ENCODE data around the gene HK1. TPM values are rescaled to one million over a fixed set of nuclear protein-coding genes. Genes with fewer than 3 reads are reported as not detected.
"Not testable (repeated sequence)": the region's sequence is repeated elsewhere in the genome, so short reads cannot be mapped to it uniquely, and the experiment has no call there.

Gene HK1
- total and polyA plus RNA-seq, 2 of the 4 experiments (the other 2 are of a cell fraction): 53.7 to 90.5 TPM

DNA sequence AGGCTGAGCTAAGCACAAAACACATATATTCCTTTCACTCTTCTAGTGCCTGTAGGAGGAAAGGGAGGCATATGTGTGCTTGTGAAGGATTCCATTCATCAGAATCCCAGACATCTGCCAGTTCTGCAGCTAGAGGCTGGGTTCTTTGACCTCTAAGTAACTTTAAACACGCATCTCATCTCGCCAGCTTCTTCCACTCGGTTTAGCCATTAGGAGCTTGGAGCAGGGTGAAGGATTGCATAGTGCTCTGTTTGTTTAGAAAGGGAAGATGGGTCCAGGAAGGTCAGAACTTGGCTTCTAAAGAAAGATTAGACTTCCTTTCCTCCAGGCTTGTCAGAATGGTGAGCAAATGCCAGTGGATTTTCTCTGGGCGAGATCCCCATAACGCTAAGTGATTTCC lies 43.6 kb downstream of the HK1 start:
- dilution Hi-C loops (cut with HindIII; ENCODE audit: low sequenced_read_pairs, unreplicated experiment): no loop called here
- Histone ChIP-seq H4K91ac (ENCODE audit: insufficient read depth, low read depth, low read length) (no peak overlapping the region), H4K5ac (ENCODE audit: low read depth, low read length) (no peak overlapping the region), H4K8ac (ENCODE audit: low read depth in 2 of 2, low read length in 2 of 2) (no peak overlapping the region), H2AK5ac (ENCODE audit: low read depth, low read length) (no peak overlapping the region), H3K9me3 (ENCODE audit: control insufficient read depth, insufficient read depth, low read length) (no peaks in the 10 kb centered on the region), H2BK5ac (ENCODE audit: low read depth, low read length, poor library complexity, severe bottlenecking) (no peak overlapping the region), H3K79me1 (ENCODE audit: low read depth in 1 of 2, low read length in 2 of 2) (peaks cover 20 to 78% of the 10 kb centered on the region in 2 experiments), H3K27me3 (ENCODE audit: control insufficient read depth, insufficient read depth, low read length) (no peaks in the 10 kb centered on the region), H3K4me2 (ENCODE audit: low read depth, low read length) (peak overlapping the region; percentile 49), H3K4ac (ENCODE audit: low read depth, low read length) (no peak overlapping the region), H3K9ac (ENCODE audit: low read depth, low read length) (no peak overlapping the region), H2AK9ac (replicated peaks; ENCODE audit: low read depth, low read length, poor library complexity) (no peak overlapping the region), H3K23ac (ENCODE audit: low read depth, low read length) (peak overlapping the region; percentile 25; the same call in 1 of the 2 replicates), H3K4me3 (ENCODE audit: insufficient read depth, low read depth, low read length) (no peak overlapping the region), H3K27ac (ENCODE audit: insufficient read depth, low read length) (no peak overlapping the region), H2BK20ac (ENCODE audit: low read depth, low read length) (no peak overlapping the region), H3K36me3 (ENCODE audit: control insufficient read depth, insufficient read depth, low read length) (no peaks in the 10 kb centered on the region), H2BK120ac (ENCODE audit: low read depth, low read length) (no peak overlapping the region), H3K4me1 (ENCODE audit: control insufficient read depth, insufficient read depth, low read length) (peaks cover 26% of the 10 kb centered on the region), H3K9me1 (ENCODE audit: insufficient read depth, low read length) (peaks cover 35% of the 10 kb centered on the region), H4K20me1 (ENCODE audit: insufficient read depth, low read length) (peaks cover 57% of the 10 kb centered on the region), H2BK15ac (ENCODE audit: low read depth, low read length) (no peak overlapping the region), H2AFZ (replicated peaks; ENCODE audit: low read length, poor library complexity) (no peak overlapping the region), H3K14ac (replicated peaks; ENCODE audit: low read depth, low read length) (0 out of 2 replicates have a peak overlapping the region, but pooled peaks have one; percentile 30), H3K18ac (ENCODE audit: low read depth, low read length) (no peak overlapping the region), H3K56ac (ENCODE audit: extremely low read depth, insufficient read depth, low read length) (no peak overlapping the region)
- TF ChIP-seq CHD1 (IDR thresholded peaks at IDR 0.05; ENCODE audit: low read depth, low read length) (no peak), RCOR1 (IDR thresholded peaks at IDR 0.05; ENCODE audit: insufficient replicate concordance, low read length) (no peak), CEBPB (IDR thresholded peaks at IDR 0.05; ENCODE audit: low read depth, low read length) (no peak)
- TF ChIP-seq, protein P1, sequence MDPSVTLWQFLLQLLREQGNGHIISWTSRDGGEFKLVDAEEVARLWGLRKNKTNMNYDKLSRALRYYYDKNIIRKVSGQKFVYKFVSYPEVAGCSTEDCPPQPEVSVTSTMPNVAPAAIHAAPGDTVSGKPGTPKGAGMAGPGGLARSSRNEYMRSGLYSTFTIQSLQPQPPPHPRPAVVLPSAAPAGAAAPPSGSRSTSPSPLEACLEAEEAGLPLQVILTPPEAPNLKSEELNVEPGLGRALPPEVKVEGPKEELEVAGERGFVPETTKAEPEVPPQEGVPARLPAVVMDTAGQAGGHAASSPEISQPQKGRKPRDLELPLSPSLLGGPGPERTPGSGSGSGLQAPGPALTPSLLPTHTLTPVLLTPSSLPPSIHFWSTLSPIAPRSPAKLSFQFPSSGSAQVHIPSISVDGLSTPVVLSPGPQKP (IDR thresholded peaks at IDR 0.05; ENCODE audit: borderline replicate concordance, low read depth, low read length): no peak
- no CpG with 5 or more reads among the region's 5 CpGs for WGBS, 2 experiments (ENCODE audit: extremely low coverage in 2 of 2, insufficient read length in 1 of 2)
- peak; percentile 52 for DNase-seq
- in situ Hi-C loops (cut with MboI; ENCODE audit: low sequenced_read_pairs): no loop called here
- peak; percentile 8; the same call in 1 of the 2 replicates for ATAC-seq (ENCODE audit: low read depth)
- intact Hi-C loops (cut with micrococcal nuclease): no loop called here
- no TSS peak for BruUV-seq (replicated peaks)
- POLR2A ChIA-PET (ENCODE audit: unreplicated experiment): no interaction called here
- CTCF ChIA-PET: no interaction called here

DNA sequence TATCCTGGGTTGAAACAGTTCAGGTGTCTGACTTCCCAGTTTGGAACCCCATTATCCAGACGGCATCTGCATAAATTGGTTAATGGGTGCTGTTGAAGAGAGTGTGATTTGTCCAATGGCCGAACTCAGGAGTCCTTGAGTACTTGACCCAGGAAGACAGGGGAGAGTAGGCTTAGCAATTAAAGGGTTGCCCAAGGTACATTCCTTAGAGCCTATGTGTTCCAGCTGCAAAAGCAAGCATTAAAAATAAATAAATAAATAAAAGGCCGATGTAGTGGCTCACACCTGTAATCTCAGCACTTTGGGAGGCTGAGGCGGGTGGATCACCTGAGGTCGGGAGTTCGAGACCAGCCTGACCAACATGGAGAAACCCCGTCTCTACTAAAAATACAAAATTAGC lies 44.0 kb downstream of the HK1 start:
- H3K23ac ChIP-seq (ENCODE audit: low read depth, low read length); BruUV-seq (replicated peaks); H2AK5ac ChIP-seq (ENCODE audit: low read depth, low read length); H3K18ac ChIP-seq (ENCODE audit: low read depth, low read length); CTCF ChIA-PET; H3K9me3 ChIP-seq (ENCODE audit: control insufficient read depth, insufficient read depth, low read length); H3K14ac ChIP-seq (replicated peaks; ENCODE audit: low read depth, low read length); H2AFZ ChIP-seq (replicated peaks; ENCODE audit: low read length, poor library complexity); H2BK15ac ChIP-seq (ENCODE audit: low read depth, low read length); DNase-seq; H3K27ac ChIP-seq (ENCODE audit: insufficient read depth, low read length); H3K4me2 ChIP-seq (ENCODE audit: low read depth, low read length); H3K9ac ChIP-seq (ENCODE audit: low read depth, low read length); H2AK9ac ChIP-seq (replicated peaks; ENCODE audit: low read depth, low read length, poor library complexity); H2BK20ac ChIP-seq (ENCODE audit: low read depth, low read length); intact Hi-C loops (cut with micrococcal nuclease); dilution Hi-C loops (cut with HindIII; ENCODE audit: low sequenced_read_pairs, unreplicated experiment); H3K36me3 ChIP-seq (ENCODE audit: control insufficient read depth, insufficient read depth, low read length); H3K27me3 ChIP-seq (ENCODE audit: control insufficient read depth, insufficient read depth, low read length); H3K4ac ChIP-seq (ENCODE audit: low read depth, low read length); H4K8ac ChIP-seq (ENCODE audit: low read depth in 2 of 2, low read length in 2 of 2); H3K56ac ChIP-seq (ENCODE audit: extremely low read depth, insufficient read depth, low read length); H3K4me3 ChIP-seq (ENCODE audit: insufficient read depth, low read depth, low read length); H4K5ac ChIP-seq (ENCODE audit: low read depth, low read length); H2BK5ac ChIP-seq (ENCODE audit: low read depth, low read length, poor library complexity, severe bottlenecking); H2BK120ac ChIP-seq (ENCODE audit: low read depth, low read length); H4K91ac ChIP-seq (ENCODE audit: insufficient read depth, low read depth, low read length); ATAC-seq (ENCODE audit: low read depth); in situ Hi-C loops (cut with MboI; ENCODE audit: low sequenced_read_pairs); POLR2A ChIA-PET (ENCODE audit: unreplicated experiment): not testable (repeated sequence)
- no CpG with 5 or more reads among the region's 7 CpGs for WGBS, 2 experiments (ENCODE audit: extremely low coverage in 2 of 2, insufficient read length in 1 of 2)
- peaks cover 32% of the 10 kb centered on the region for H3K9me1 ChIP-seq (ENCODE audit: insufficient read depth, low read length)
- peaks cover 20 to 79% of the 10 kb centered on the region in 2 experiments for H3K79me1 ChIP-seq (ENCODE audit: low read depth in 1 of 2, low read length in 2 of 2)
- H3K4me1 ChIP-seq (ENCODE audit: control insufficient read depth, insufficient read depth, low read length): peaks cover 26% of the 10 kb centered on the region
- H4K20me1 ChIP-seq (ENCODE audit: insufficient read depth, low read length): peaks cover 58% of the 10 kb centered on the region
